ENCODE data around the gene SP1. TPM values are rescaled to one million over a fixed set of nuclear protein-coding genes. Genes with fewer than 3 reads are reported as not detected.

The SP1 gene
- total and polyA plus RNA-seq, 9 of the 15 experiments (the other 6 are each of a cell fraction or from before 2014, with no cell fraction given): 8.0 to 65.5 (median 41.6) TPM

GRCh38 chr12:53441040-53441833 is 61.3 kb downstream of the SP1 start, which contains the start of gene PRR13 (continued):
- no peak for TF ChIP-seq WHSC1 (IDR thresholded peaks at IDR 0.05; ENCODE audit: low read length)
- no peak for TF ChIP-seq SNAPC5 (CRISPR knock-in tag; IDR thresholded peaks at IDR 0.05)
- no peak for TF ChIP-seq ZNF57 (CRISPR knock-in tag; IDR thresholded peaks at IDR 0.05)
- TF ChIP-seq MAFF (IDR thresholded peaks at IDR 0.05; ENCODE audit: low read length): no peak
- TF ChIP-seq FOS (IDR thresholded peaks at IDR 0.05; ENCODE audit: extremely low read depth, insufficient read length): peak; percentile 93
- peak; percentile 64; the same call in 1 of the 2 replicates for TF ChIP-seq ZNF175 (CRISPR knock-in tag; IDR thresholded peaks at IDR 0.05; ENCODE audit: low read depth)
- TF ChIP-seq NCOA2 (IDR thresholded peaks at IDR 0.05; ENCODE audit: partially characterized antibody in 2 of 2): no peak
- peak; percentile 61 for TF ChIP-seq PRDM10 (IDR thresholded peaks at IDR 0.05; ENCODE audit: partially characterized antibody)
- peak; percentile 95 for TF ChIP-seq POLR2B (IDR thresholded peaks at IDR 0.05; ENCODE audit: low read depth, partially characterized antibody)
- TF ChIP-seq EP400 (IDR thresholded peaks at IDR 0.05): peak; percentile 85
- no peak for TF ChIP-seq NONO (IDR thresholded peaks at IDR 0.05; ENCODE audit: low read depth in 2 of 2, low read length in 1 of 2)
- TF ChIP-seq GATA2 (CRISPR knock-in tag; IDR thresholded peaks at IDR 0.05): no peak
- no peak for TF ChIP-seq RBM22 (IDR thresholded peaks at IDR 0.05; ENCODE audit: low read depth, low read length, poor library complexity, severe bottlenecking)
- TF ChIP-seq ZNF518B (CRISPR knock-in tag; IDR thresholded peaks at IDR 0.05): no peak
- TF ChIP-seq ZNF217 (CRISPR knock-in tag; IDR thresholded peaks at IDR 0.05): no peak
- no peak for TF ChIP-seq SFPQ (IDR thresholded peaks at IDR 0.05; ENCODE audit: low read depth, low read length)
- TF ChIP-seq L3MBTL2 (IDR thresholded peaks at IDR 0.05): peak; percentile 78
